ENCODE measurements around the gene DNAJC3.
"Not testable (repeated sequence)": the region's sequence is repeated elsewhere in the genome, so short reads cannot be mapped to it uniquely, and the experiment has no call there.

The DNAJC3 gene

DNA sequence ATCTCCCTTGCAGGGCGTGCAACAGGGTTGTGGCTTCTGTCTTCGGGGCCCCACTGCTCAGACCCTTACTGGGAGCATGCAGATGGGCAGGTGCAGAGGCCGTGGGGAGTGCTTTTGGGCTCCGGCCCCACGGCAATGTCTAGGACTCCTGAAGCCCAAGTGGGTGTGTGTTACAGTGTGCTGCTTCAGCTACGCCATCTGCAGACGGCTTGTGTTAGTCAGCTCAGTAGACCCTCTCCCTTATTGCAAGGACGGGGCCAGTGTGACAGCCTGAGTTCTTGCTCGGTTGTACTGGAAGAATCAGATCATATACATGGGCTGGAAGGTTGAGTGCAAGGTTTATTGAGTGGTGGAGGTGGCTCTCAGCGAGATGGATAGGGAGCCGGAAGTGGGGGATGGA lies 39.3 kb downstream of the DNAJC3 start:
- no peak for DNase-seq

DNA sequence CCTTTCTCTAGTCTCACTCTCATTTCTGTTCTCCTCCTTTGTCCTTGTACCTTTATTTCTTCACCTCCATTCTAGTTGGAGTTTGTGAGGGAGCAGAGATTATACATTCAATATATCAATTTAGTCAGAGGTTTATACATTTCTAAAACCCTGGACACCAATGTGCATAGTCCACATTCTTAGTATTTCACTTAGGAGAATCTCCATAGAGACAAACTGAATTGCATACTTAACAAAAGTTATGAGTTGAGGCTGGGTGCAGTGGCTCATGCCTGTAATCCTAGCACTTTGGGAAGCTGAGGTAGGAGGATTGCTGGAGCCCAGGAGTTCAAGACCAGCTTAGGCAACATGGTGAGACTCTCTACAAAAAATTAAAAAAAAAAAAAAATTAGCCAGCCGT lies 45.3 kb downstream of the DNAJC3 start:
- DNase-seq, result no peak

DNA sequence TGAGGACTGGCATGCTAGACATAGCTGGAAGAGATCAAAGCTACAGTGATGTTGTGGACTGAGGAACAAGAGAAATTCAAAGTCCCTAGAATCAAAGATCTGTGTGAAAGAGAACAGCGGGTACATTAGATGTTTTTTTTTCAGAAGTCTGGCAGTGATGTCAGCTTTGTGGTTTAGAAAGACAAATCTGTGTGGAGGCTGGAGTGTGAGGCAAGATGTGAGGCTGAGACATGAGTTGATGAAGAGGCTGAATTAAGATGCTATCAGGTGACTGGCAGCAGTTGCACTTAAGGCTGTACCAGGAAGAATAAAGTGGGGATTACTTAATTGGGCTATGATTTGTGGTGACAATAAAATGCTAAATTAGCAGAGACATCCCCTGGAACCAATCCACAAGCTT lies 46.5 kb downstream of the DNAJC3 start:
- peak; percentile 8 for DNase-seq

DNA sequence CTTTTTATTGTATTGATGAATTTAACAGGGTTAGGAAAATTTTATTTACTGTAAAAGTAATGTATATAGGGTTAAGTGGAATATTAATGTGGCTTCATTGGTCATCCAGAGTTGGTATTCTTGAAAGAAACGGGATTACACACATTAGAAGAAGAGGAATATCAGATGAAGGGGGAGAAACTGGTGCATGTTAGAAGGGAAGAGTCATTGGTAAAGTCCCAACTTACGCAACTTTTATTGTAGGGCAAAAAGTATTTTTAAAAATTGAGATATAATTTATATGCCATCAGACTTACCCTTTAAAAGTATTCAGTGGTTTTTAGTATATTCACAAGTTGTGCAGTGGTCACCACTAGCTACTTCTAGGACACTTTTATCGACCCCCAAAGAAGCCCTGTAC lies 47.3 kb downstream of the DNAJC3 start:
- DNase-seq, result no peak

DNA sequence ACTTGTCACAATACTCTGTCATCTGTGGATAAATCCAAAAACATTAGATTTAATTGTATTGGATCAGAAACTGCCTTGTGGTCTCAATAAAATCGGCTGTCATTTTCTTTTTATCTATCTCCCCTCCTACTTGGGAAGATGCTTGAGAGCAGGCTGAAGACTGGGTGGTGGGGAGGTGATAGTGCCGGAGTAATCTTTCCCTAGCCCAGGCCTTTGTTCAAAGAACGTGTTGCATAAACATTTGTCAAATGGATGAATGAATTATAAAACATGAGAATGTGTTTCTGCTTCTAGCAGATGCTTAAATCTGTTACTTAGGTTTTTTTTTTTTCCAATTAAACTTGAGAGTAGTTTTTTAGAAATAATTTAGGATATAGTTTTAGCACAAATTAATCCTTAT lies 49.9 kb downstream of the DNAJC3 start:
- DNase-seq, result no peak

DNA sequence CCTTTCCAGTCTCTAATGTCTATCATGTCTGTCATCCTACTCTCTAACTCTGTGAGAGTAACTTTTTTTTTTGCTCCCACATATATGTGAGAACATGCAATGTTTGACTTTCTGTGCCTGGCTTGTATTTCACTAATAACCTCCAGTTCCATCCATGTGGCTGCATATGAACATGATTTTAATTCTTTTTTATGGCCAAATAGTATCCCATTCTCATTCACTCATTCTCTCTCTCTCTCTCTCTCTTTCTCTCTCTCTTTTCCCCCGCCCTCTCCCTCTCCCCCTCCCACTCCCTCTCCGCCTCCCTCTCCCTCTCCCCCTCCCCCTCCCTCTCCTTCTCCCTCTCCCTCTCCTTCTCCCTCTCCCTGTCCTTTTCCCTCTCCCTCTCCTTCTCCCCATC lies 52.0 kb downstream of the DNAJC3 start:
- no peak for DNase-seq

DNA sequence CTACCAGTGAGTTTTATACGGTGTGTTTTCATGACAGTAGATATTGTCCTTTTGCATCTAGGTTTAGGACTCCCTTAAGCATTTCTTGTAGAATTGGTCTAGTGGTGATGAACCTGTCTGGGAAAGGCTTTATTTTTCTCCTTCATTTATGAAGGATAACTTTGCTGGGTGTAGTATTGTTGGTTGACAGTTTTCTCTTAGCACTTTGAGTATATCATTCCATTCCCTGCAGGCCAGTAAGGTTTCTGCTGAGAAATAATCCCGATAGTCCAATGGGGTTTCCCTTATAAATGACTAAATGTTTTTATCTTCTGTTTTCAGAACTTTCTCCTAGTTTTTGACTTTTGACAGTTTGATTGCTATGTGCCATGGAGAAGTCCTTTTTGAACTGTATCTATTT lies 57.2 kb downstream of the DNAJC3 start:
- DNase-seq, result no peak

DNA sequence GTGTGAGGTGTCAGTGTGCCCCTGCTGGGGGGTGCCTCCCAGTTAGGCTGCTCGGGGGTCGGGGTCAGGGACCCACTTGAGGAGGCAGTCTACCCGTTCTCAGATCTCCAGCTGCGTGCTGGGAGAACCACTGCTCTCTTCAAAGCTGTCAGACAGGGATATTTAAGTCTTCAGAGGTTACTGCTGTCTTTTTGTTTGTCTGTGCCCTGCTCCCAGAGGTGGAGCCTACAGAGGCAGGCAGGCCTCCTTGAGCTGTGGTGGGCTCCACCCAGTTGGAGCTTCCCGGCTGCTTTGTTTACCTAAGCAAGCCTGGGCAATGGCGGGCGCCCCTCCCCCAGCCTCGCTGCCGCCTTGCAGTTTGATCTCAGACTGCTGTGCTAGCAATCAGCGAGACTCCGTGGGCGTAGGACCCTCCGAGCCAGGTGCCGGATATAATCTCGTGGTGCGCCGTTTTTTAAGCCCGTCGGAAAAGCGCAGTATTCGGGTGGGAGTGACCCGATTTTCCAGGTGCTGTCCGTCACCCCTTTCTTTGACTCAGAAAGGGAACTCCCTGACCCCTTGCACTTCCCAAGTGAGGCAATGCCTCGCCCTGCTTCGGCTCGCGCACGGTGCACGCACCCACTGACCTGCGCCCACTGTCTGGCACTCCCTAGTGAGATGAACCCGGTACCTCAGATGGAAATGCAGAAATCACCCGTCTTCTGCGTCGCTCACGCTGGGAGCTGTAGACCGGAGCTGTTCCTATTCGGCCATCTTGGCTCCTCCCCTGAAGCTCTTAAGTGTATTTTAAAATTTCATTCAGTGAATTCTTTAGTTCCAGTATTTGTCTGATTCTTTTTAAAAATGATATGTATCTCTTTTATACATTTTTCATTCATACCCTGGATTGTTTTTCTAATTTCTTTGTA lies 63.4 kb downstream of the DNAJC3 start:
- not testable (repeated sequence) for DNase-seq

DNA sequence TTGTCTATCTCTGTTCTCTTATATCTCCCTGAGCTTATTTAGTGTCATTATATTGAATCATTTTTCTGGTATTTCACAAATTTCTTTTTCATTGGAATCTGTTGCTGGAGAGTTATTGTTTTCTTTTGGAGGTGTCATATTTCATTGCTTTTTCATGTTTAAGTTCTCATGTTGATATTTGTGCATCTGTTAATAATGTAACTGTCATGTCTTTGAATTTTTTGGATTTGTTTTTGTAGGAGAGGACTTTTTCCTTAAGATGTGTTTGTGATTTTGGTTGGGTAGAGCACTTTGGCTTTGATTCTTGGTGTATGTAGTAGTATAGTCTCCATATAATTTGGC lies 64.0 kb downstream of the DNAJC3 start:
- DNase-seq, result no peak

DNA sequence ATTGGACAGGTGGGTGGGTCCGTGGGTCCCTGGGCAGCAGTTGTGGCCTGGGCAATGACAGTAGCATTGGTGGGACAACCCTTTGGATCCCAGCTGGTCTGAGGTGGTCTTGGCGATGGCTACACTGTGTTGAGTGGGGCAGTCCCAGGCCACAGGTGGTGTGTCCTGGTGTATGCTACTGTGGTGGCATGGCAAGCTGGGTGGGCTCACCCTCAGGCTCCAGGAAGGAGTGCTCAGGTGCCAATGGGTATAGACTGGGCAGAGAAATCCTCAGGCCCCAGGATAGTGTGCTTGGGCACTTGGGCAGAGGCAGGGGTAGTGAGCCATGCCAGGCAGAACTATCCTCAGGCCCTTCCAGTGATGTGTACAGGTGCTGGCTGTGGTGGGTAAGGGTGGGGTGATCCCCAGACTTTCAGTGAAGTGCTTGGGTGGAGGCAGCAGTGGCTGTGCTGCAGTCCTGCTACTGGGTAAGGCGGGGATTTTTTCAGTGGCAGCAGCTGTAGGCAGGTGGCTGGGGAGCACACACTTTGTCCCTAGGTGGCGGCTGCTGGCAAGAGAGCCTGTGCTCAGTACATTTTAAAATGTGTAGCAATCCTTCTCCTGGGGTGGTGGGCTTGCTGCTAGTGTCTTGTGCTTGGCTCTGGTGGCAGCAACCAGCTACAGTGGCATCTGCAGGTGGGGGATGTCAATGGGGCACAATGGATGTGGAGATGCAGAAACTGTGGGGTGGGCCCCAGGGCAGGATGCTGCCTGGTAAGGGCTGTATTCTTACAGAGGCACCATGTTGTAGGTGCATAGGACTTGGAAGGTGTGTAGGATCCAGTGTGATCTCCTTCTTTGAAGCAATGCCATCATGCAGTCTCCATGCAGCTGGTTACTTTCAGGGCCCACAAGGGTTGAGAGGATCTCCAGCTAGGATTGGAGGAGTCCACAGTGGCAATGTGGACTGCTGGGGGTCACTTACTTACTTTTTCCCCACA lies 64.9 kb downstream of the DNAJC3 start:
- no peak for DNase-seq

DNA sequence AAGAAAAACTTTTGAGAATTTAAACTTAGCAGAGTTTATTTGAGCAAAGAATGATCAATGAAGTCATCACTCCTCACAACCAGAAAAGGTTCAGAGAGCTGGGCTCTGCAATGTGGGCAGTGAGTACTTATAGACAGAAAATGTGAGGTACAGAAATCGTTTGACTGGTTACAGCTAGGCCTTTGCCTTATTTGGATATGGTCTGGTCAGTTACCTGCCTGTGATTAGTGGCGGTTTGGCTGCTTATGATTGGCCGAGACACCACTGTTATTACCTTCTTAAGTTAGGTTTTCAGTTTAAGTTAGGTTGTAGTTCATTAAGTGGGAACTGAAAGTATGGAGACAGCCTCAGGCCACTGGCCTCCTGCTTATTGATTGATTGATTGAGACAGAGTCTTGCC lies 66.3 kb downstream of the DNAJC3 start:
- DNase-seq, result no peak

DNA sequence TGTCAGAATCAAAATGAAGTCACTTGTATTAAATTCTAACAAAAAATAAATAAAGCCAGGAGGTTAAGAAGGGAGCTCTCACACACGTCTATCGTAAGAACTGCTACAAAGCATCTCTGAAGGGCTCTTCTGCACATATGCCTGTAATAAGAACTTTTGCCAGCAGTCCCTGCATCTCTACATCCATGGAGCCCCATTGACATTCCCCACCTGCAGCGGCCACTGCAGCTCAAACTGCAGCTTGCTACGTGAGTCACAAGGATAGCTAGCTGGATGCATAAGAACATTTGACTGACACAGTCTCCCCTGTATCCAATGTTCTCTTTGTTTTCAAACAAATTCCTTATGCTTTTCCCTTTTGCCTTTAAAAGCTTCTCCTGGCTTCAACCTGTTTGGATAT lies 68.3 kb downstream of the DNAJC3 start:
- DNase-seq, result no peak

DNA sequence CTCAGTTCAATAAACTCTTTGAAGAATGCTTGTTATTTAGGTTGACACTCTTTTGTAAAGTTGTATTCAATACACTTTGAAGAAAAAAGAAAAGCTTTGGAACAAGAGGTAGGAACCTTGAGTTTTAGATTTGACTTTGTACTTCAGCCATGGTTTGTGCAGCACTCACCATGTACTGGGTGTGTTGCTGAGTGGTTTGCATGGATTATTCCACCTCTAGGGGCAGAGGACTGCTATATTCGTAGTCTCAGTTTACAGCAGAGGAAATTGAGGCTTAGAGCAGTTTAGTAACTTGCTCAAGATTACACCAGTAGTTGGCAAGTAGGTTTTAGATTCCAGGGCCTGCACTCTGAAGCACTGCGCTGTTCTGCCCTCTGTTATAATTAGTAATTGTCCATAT lies 68.8 kb downstream of the DNAJC3 start:
- DNase-seq, result peak; percentile 11

DNA sequence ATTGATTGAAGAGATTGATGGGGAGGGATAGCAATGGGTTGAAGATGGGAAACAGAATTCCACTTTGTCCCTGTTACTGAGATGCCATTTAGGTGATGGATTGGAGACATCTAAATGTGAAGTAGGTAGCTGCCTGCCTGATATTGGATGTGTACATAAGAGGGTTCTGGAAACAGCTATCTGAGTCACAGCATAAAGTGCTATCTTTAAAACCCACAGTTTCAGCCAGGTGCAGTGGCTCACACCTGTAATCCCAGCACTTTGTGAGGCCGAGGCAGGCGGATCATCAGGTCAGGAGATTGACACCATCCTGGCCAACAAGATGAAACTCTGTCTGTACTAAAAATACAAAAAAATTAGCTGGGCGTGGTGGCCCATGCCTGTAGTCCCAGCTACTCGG lies 72.6 kb downstream of the DNAJC3 start:
- DNase-seq, result no peak

DNA sequence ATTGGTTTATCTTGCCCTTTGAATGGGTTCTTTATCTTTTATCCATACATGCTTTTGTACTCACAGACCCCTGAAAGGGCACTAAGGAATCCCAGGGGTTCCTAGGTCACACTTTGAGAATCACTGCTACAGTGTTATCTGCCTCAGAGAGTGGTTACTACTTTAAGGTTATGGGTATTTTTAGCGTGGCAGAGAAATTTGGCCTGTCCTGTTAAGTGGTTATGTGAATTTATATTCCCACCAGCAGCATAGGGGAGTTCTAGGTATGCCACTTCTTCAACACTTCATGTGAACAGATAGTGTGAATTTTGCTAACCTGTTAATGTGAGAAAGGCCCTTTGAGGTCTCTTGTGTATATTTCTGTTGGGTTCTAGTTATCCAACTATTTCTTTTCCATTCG lies 75.7 kb downstream of the DNAJC3 start:
- DNase-seq, result no peak

DNA sequence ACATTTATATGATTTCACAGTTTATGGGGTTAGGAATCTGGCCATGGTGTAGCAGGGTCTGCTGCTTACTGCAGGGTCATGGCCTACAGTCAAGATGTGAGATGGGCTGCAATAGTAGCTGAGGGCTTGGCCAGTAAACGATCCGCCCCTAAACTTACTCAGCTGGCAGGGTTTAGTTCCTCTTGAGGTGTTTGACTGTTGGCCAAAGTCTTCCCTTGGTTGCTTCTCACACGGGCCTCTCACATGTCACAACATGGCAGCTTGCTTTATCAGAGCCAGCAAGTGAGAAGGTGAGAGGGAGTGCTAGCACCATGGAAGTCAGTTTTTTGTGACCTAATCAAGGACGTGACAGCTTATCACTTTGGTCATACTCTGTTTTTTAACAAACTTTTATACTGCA lies 77.1 kb downstream of the DNAJC3 start:
- no peak for DNase-seq

DNA sequence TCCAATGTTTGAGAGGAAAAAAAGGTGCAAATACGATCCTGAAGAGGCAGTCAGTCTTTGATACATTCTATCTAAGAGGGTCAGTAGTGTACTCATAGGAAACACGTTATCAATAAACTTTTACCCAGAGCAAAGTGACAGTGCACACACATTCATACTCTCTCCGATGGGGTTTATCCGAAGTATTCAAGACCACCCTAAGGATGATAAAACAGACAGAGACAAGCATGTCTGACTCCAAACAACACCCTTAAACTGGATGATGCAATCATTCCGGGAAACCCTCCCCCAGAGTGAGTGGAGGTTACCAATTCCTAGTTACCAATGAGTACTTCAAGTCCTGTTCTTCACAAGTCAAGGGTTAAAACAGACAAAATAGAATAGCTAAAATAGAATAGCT lies 79.1 kb downstream of the DNAJC3 start:
- DNase-seq, result no peak

DNA sequence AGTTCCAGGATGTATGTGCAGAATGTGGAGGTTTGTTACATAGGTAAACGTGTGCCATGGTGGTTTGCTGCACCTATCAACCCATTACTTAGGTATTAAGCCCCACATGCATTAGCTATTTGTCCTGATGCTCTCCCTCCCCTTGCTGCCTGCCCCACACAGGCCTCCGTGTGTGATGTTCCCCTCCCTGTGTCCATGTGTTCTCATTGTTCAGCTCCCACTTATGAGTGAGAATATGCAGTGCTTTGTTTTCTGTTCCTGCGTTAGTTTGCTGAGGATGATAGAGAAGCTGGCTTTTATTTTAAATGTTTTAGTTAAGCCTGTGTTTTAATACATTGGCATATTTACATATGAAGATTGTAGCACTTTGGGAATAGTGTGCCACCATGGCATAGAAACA lies 85.7 kb downstream of the DNAJC3 start:
- not testable (repeated sequence) for DNase-seq

DNA sequence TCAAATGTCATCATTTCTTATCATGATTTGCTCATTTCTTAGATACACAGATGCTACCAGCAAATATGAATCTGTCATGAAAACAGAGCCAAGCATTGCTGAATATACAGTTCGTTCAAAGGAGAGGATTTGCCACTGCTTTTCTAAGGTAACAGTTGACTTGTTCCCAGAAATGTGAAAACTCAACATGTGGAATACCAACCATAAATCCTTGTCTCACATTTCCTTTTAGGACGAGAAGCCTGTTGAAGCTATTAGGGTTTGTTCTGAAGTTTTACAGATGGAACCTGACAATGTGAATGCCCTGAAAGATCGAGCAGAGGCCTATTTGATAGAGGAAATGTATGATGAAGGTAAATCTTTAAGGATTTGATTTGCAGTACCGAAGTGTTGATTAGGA lies 86.7 kb downstream of the DNAJC3 start:
- DNase-seq, result no peak

DNA sequence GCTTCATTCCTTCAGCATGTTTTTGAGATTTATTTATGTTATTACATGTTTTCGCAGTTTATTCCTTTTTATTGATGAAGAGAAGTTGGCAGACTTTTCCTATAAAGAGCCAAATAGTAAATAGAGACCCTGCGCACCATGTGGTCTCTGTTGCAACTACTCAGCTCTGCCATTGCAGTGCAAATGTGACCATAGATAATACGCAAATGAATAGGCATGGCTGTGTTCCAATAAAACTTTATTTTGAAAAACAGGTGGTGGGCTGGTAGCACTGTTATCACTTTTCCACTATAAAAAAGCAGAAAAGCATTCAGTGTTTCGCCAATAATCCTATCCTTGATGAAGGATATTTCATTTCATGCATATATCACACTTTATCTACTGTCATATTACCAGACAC lies 95.0 kb downstream of the DNAJC3 start:
- no peak for DNase-seq

DNA sequence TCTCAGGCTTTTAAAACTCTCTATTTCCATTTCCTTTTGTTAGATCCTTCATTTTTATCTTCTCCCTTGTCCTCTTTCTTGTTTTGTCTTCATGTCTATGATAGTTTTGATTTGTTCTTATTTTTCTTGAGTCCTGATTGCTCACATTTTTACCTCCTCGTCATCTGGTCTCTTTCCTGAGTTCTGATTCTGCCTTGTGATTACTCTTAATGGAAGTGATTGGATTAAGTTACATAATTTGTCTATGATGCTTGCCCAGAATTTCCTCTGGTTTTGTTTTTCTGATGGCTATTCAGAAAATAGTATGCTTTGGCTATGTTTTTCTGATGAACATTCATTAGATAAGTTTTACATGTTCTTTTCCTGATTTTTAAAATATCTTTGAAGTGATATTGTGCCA lies 102.6 kb downstream of the DNAJC3 start:
- DNase-seq, result no peak

DNA sequence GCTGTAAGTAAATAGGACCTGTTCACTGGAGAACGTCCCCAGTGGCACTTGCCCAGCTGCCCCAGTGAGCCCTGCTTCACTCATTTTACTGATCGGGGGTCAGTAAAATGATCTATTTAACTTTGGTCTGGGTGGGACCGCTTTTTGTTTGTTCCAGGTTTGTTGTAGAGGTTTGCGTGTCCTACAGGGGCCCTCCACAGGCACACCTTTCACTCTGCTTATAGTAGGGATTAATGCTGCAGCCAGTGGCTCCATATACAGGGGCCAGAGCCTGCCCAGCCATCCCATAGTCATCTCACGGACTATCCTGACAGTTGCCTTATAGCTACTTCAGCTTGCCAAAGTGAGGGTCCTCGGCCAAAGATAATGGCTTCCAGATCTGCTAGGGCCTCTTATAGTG lies 104.1 kb downstream of the DNAJC3 start:
- DNase-seq, result no peak

DNA sequence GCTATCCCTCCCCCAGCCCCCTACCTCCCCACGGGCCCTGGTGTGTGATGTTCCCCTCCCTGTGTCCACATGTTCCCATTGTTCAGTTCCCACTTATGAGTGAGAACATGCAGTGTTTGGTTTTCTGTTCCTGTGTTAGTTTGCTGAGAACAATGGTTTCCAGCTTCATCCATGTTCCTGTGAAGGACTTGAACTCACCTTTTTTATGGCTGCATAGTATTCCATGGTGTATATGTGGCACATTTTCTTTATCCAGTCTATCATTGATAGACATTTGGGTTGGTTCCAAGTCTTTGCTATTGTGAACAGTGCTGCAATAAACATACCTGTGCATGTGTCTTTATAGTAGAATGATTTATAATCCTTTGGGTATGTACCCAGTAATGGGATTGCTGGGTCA lies 105.0 kb downstream of the DNAJC3 start:
- not testable (repeated sequence) for DNase-seq

DNA sequence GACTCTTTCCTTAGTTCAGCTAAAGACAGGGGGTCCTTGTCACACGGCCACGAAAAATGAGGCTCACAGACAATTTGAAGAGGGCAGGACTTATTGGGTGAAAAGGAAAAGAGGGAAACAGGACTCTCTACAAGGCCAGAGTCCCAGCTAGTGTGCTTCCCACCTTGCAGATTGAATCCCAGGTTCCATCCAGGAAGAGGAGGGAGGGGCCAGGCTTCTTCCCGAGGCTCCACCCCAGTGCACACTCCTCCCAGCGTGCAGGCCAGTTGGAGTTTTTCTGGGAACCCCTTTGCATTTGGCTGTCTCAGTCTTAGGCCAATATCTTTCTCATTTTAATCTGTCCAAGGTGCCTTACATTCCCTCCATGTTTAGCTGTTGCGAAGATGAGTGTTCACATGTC lies 106.8 kb downstream of the DNAJC3 start:
- no peak for DNase-seq
